ENCODE measurements around the gene DNMT3A. TPM values are rescaled to one million over a fixed set of nuclear protein-coding genes. Genes with fewer than 3 reads are reported as not detected.
A peak's percentile ranks its signal among the peaks of the same experiment; 100 is the strongest.

Gene DNMT3A
- total RNA-seq, 4 donors from 2014 or later: 14.7 to 40.2 (median 18.3) TPM

GRCh38 chr2:25333981-25334380 is 7.7 kb downstream of the DNMT3A start:
- Histone ChIP-seq H3K27me3 (no peaks in the 10 kb centered on the region), H3K4me1 (peaks cover 0 to 100% (median 47%) of the 10 kb centered on the region in 3 donors), H3K9me3 (no peaks in the 10 kb centered on the region), H3K4me3 (no peak overlapping the region), H3K36me3 (no peaks in the 10 kb centered on the region), H3K27ac (peak overlapping the region in 1 of 4 donors; percentile 61)
- TF ChIP-seq POLR2A (IDR thresholded peaks at IDR 0.05) (no peak), POLR2AphosphoS5 (IDR thresholded peaks at IDR 0.05) (no peak), CTCF (IDR thresholded peaks at IDR 0.05) (no peak), EP300 (IDR thresholded peaks at IDR 0.05) (no peak)
- WGBS, 2 donors (ENCODE audit: low coverage in 1 of 2): 50% methylated on average over 1 of the region's 4 CpGs; no CpG with 5 or more reads in 1 of the 2 donors
- no peak for ATAC-seq

- WGBS, 2 donors (ENCODE audit: low coverage in 1 of 2): 44 to 47% methylated on average over 3 to 4 of the region's 9 CpGs
- no peak for TF ChIP-seq EP300 (IDR thresholded peaks at IDR 0.05)
- no peak for TF ChIP-seq CTCF (IDR thresholded peaks at IDR 0.05)
- TF ChIP-seq POLR2A (IDR thresholded peaks at IDR 0.05): no peak
- no peak for TF ChIP-seq POLR2AphosphoS5 (IDR thresholded peaks at IDR 0.05)
- H3K4me3 ChIP-seq: no peak overlapping the region
- no peak for ATAC-seq
- H3K27me3 ChIP-seq: no peaks in the 10 kb centered on the region
- H3K36me3 ChIP-seq: no peaks in the 10 kb centered on the region
- no peaks in the 10 kb centered on the region for H3K9me3 ChIP-seq
- peak overlapping the region in 2 of 4 donors; percentile 26 to 61 for H3K27ac ChIP-seq
- H3K4me1 ChIP-seq: peaks cover 0 to 100% (median 42%) of the 10 kb centered on the region in 3 donors
Observed at GRCh38 chr2:25332571-25332970, 9.2 kb downstream of the DNMT3A start.

GRCh38 chr2:25331686-25332365 is 9.9 kb downstream of the DNMT3A start:
- H3K36me3 ChIP-seq: peaks cover 0 to 5% of the 10 kb centered on the region in 2 donors
- no peak for ATAC-seq
- peaks cover 0 to 92% (median 40%) of the 10 kb centered on the region in 3 donors for H3K4me1 ChIP-seq
- H3K27me3 ChIP-seq: no peaks in the 10 kb centered on the region
- no peak overlapping the region for H3K4me3 ChIP-seq
- H3K27ac ChIP-seq: peak overlapping the region in 2 of 4 donors; percentile 26 to 61
- 72 to 76% methylated on average over 17 to 19 of the region's 23 CpGs for WGBS, 2 donors (ENCODE audit: low coverage in 1 of 2)
- TF ChIP-seq POLR2A (IDR thresholded peaks at IDR 0.05) (no peak), EP300 (IDR thresholded peaks at IDR 0.05) (no peak), POLR2AphosphoS5 (IDR thresholded peaks at IDR 0.05) (no peak), CTCF (IDR thresholded peaks at IDR 0.05) (no peak)
- H3K9me3 ChIP-seq: peaks cover 0 to 5% (median 0%) of the 10 kb centered on the region in 3 donors

GRCh38 chr2:25330937-25331336 is 10.8 kb downstream of the DNMT3A start:
- Histone ChIP-seq H3K9me3 (peaks cover 0 to 12% (median 0%) of the 10 kb centered on the region in 3 donors), H3K27ac (no peak overlapping the region), H3K4me1 (peaks cover 0 to 83% (median 33%) of the 10 kb centered on the region in 3 donors), H3K27me3 (no peaks in the 10 kb centered on the region), H3K36me3 (peaks cover 0 to 12% of the 10 kb centered on the region in 2 donors), H3K4me3 (no peak overlapping the region)
- WGBS, 2 donors (ENCODE audit: low coverage in 1 of 2): 88 to 100% methylated on average over 2 to 4 of the region's 4 CpGs
- no peak for ATAC-seq
- no peak for TF ChIP-seq CTCF (IDR thresholded peaks at IDR 0.05)
- no peak for TF ChIP-seq POLR2AphosphoS5 (IDR thresholded peaks at IDR 0.05)
- no peak for TF ChIP-seq EP300 (IDR thresholded peaks at IDR 0.05)
- no peak for TF ChIP-seq POLR2A (IDR thresholded peaks at IDR 0.05)

- H3K27me3 ChIP-seq: no peaks in the 10 kb centered on the region
- H3K27ac ChIP-seq: peak overlapping the region in 1 of 4 donors; percentile 10
- no peak for ATAC-seq
- H3K36me3 ChIP-seq: peaks cover 0 to 12% of the 10 kb centered on the region in 2 donors
- no peak overlapping the region for H3K4me3 ChIP-seq
- peaks cover 0 to 12% (median 0%) of the 10 kb centered on the region in 3 donors for H3K9me3 ChIP-seq
- peaks cover 0 to 83% (median 32%) of the 10 kb centered on the region in 3 donors for H3K4me1 ChIP-seq
- TF ChIP-seq EP300 (IDR thresholded peaks at IDR 0.05): no peak
- no peak for TF ChIP-seq CTCF (IDR thresholded peaks at IDR 0.05)
- no peak for TF ChIP-seq POLR2AphosphoS5 (IDR thresholded peaks at IDR 0.05)
- TF ChIP-seq POLR2A (IDR thresholded peaks at IDR 0.05): no peak
- WGBS, 2 donors (ENCODE audit: low coverage in 1 of 2): no CpG with 5 or more reads among the region's 10 CpGs
Observed at GRCh38 chr2:25330273-25330672, 11.5 kb downstream of the DNMT3A start.
